KMS-11 (cell line): ENCODE results near the gene LRCH2.

Experiments
- H2AFZ ChIP-seq: fragments of 200-600 bp; sonication (generic); 2 replicates; pipeline ENCODE4 v1.6.1; 2016; ENCODE audit warnings: antibody characterized with exemption, mixed run types, low read depth
- H3K27ac ChIP-seq: fragments of 200-600 bp; sonication (generic); 2 replicates; pipeline ENCODE4 v1.6.1; 2016; ENCODE audit warnings: mild to moderate bottlenecking, mixed run types
- H3K27me3 ChIP-seq: fragments of 200-600 bp; sonication (generic); 2 replicates; pipeline ENCODE4 v1.6.1; 2017; ENCODE audit warnings: mild to moderate bottlenecking, low read depth, mixed run types, moderate library complexity; ENCODE audit not compliant: insufficient read depth
- H3K36me3 ChIP-seq: fragments of 200-600 bp; sonication (generic); 2 replicates; pipeline ENCODE4 v1.6.1; 2017; ENCODE audit warnings: mild to moderate bottlenecking, mixed run types; ENCODE audit not compliant: insufficient read depth
- H3K4me1 ChIP-seq: fragments of 200-600 bp; sonication (generic); 2 replicates; pipeline ENCODE4 v1.6.1; 2016; ENCODE audit warnings: mild to moderate bottlenecking, low read depth, mixed run types; ENCODE audit not compliant: poor library complexity, severe bottlenecking
- H3K4me2 ChIP-seq: fragments of 200-600 bp; sonication (generic); 2 replicates; pipeline ENCODE4 v1.7.0; 2016; ENCODE audit warnings: mild to moderate bottlenecking, mixed run types
- H3K4me3 ChIP-seq: fragments of 200-600 bp; sonication (generic); IDR thresholded peaks from 2 replicates; pipeline ENCODE4 v1.6.1; 2017; ENCODE audit warnings: low read depth, low read length, mixed read lengths; ENCODE audit not compliant: insufficient read depth
- H3K79me2 ChIP-seq: fragments of 200-600 bp; sonication (generic); 2 replicates; pipeline ENCODE4 v1.6.1; 2016; ENCODE audit warnings: low read depth, mixed run types; ENCODE audit not compliant: insufficient read depth
- H3K9ac ChIP-seq: fragments of 200-600 bp; sonication (generic); 2 replicates; pipeline ENCODE4 v1.6.1; 2016; ENCODE audit warnings: mild to moderate bottlenecking, mixed run types
- H4K20me1 ChIP-seq: fragments of 200-600 bp; sonication (generic); 2 replicates; pipeline ENCODE4 v1.6.1; 2016; ENCODE audit warnings: mild to moderate bottlenecking, mixed run types; ENCODE audit not compliant: insufficient read depth
- CTCF ChIP-seq: fragments of 200-600 bp; sonication (generic); conservative IDR thresholded peaks from 2 replicates; pipeline ENCODE4 v1.6.1; 2017; ENCODE audit warnings: low read depth, mild to moderate bottlenecking, antibody characterized with exemption, low read length, moderate library complexity, mixed read lengths

The LRCH2 gene

GRCh38 chrX:115236560-115236959 lies 2.7 kb upstream of the LRCH2 start:
- no peak overlapping the region for H3K4me2 ChIP-seq
- no peaks in the 10 kb centered on the region for H3K27me3 ChIP-seq
- TF ChIP-seq CTCF, result no peak
- no peak overlapping the region for H2AFZ ChIP-seq
- no peaks in the 10 kb centered on the region for H3K36me3 ChIP-seq
- no peak overlapping the region for H3K4me3 ChIP-seq
- H3K79me2 ChIP-seq, result no peaks in the 10 kb centered on the region
- no peak overlapping the region for H3K27ac ChIP-seq
- no peaks in the 10 kb centered on the region for H3K4me1 ChIP-seq
- no peaks in the 10 kb centered on the region for H4K20me1 ChIP-seq
- no peak overlapping the region for H3K9ac ChIP-seq

GRCh38 chrX:115234461-115234860 lies 565 bp upstream of the LRCH2 start:
- no peak overlapping the region for H2AFZ ChIP-seq

GRCh38 chrX:115232933-115233496 lies 881 bp downstream of the LRCH2 start:
- Histone ChIP-seq H4K20me1 (no peaks in the 10 kb centered on the region), H3K4me2 (no peak overlapping the region)

More at GRCh38 chrX:115234461-115234860, 565 bp upstream of the LRCH2 start:
- no peak overlapping the region for H3K9ac ChIP-seq
- no peak for TF ChIP-seq CTCF
- no peaks in the 10 kb centered on the region for H3K79me2 ChIP-seq
- no peaks in the 10 kb centered on the region for H3K36me3 ChIP-seq
- no peak overlapping the region for H3K4me2 ChIP-seq
- no peaks in the 10 kb centered on the region for H3K4me1 ChIP-seq
- no peak overlapping the region for H3K27ac ChIP-seq
- H4K20me1 ChIP-seq, result no peaks in the 10 kb centered on the region
- no peak overlapping the region for H3K4me3 ChIP-seq
- H3K27me3 ChIP-seq, result no peaks in the 10 kb centered on the region

GRCh38 chrX:115229337-115230003 lies 4.4 kb downstream of the LRCH2 start:
- Histone ChIP-seq H3K4me3 (no peak overlapping the region), H3K9ac (no peak overlapping the region), H3K4me2 (no peak overlapping the region), H3K36me3 (no peaks in the 10 kb centered on the region), H4K20me1 (no peaks in the 10 kb centered on the region), H3K4me1 (no peaks in the 10 kb centered on the region), H3K27me3 (no peaks in the 10 kb centered on the region), H3K79me2 (no peaks in the 10 kb centered on the region), H2AFZ (no peak overlapping the region), H3K27ac (no peak overlapping the region)
- no peak for TF ChIP-seq CTCF

More at GRCh38 chrX:115232933-115233496, 881 bp downstream of the LRCH2 start:
- Histone ChIP-seq H3K27ac (no peak overlapping the region), H3K9ac (no peak overlapping the region), H2AFZ (no peak overlapping the region), H3K4me3 (no peak overlapping the region), H3K4me1 (no peaks in the 10 kb centered on the region), H3K27me3 (no peaks in the 10 kb centered on the region), H3K36me3 (no peaks in the 10 kb centered on the region), H3K79me2 (no peaks in the 10 kb centered on the region)
- TF ChIP-seq CTCF, result no peak
